Breast epithelium (tissue), 4 donors: ENCODE data around the gene MCL1. TPM values are rescaled to one million over a fixed set of nuclear protein-coding genes. Genes with fewer than 3 reads are reported as not detected.
A peak's percentile ranks its signal among the peaks of the same experiment; 100 is the strongest.

ENCODE experiments used
- DNase-seq, 2 donors: peaks; one replicate each; pipeline ENCODE4 v3.0.0-alpha.2; 2019; ENCODE audit warnings: low spot score in 2 of 2
- H3K27ac ChIP-seq, 2 donors: fragments of 200-600 bp; sonication (generic) in 1 of 2; one replicate each; pipeline ENCODE4 v1.5.1; 2016 to 2019; ENCODE audit warnings: mild to moderate bottlenecking in 1 of 2
- H3K27me3 ChIP-seq, 2 donors: fragments of 200-600 bp; sonication (generic) in 1 of 2; one replicate each; pipeline versions ENCODE4 v1.5.1 to v1.6.0; 2017 to 2019; ENCODE audit warnings: control low read depth in 1 of 2, mild to moderate bottlenecking in 1 of 2
- H3K36me3 ChIP-seq: fragments of 200-600 bp; one replicate; pipeline ENCODE4 v1.5.1; 2019
- H3K4me1 ChIP-seq, 2 donors: fragments of 200-600 bp; sonication (generic); one replicate each; pipeline ENCODE4 v1.5.1; 2016 to 2019; ENCODE audit warnings: control low read depth in 1 of 2
- H3K4me3 ChIP-seq, 3 donors: fragments of 200-600 bp; sonication (generic); 1 replicate in 2 of 3; 2 replicates in 1 of 3; pipeline ENCODE4 v1.5.1; 2016 to 2019; ENCODE audit warnings: mild to moderate bottlenecking in 3 of 3, moderate library complexity in 2 of 3
- H3K9me3 ChIP-seq, 2 donors: fragments of 200-600 bp; sonication (generic) in 1 of 2; one replicate each; pipeline ENCODE4 v1.5.1; 2016 to 2019; ENCODE audit warnings: control low read depth in 1 of 2
- POLR2A ChIP-seq: fragments of 450-650 bp; IDR thresholded peaks from one replicate; pipeline ENCODE4 v1.6.1; 2016; ENCODE audit warnings: antibody characterized with exemption, mild to moderate bottlenecking, moderate library complexity
- POLR2AphosphoS5 ChIP-seq, 3 donors: sonication (generic); formaldehyde crosslinking; IDR thresholded peaks; one replicate each; pipeline ENCODE4 v1.6.1; 2017; ENCODE audit warnings: antibody characterized with exemption in 3 of 3
- intact Hi-C: fragments of 100-400 bp; cut with DNase I; formaldehyde crosslinking; loops from one replicate; pipeline ENCODE4 v1.15.1; 2023; ENCODE audit warnings: low total_unique reads
- total RNA-seq, 3 donors: library from RNA; depleted of rRNA; stranded (reverse); fragments of >200 nt; gene quantifications; one replicate each; pipeline ENCODE4 v1.1.0, GENCODE V29; 2016
- TF ChIP-seq, protein P1 (sequence below), 3 donors: fragments of 450-650 bp; IDR thresholded peaks; one replicate each; pipeline ENCODE4 v1.5.1; 2016 to 2017; ENCODE audit warnings: antibody characterized with exemption in 3 of 3, mild to moderate bottlenecking in 3 of 3, moderate library complexity in 3 of 3

The MCL1 gene
- total RNA-seq, 3 donors from 2014 or later, result 257 to 535 (median 333) TPM

- DNase-seq, result no peak
- Histone ChIP-seq H3K4me3 (no peak overlapping the region), H3K4me1 (peaks cover 0 to 27% of the 10 kb centered on the region in 2 donors), H3K27me3 (no peaks in the 10 kb centered on the region), H3K27ac (peak overlapping the region; percentile 50 to 51), H3K9me3 (no peaks in the 10 kb centered on the region), H3K36me3 (no peaks in the 10 kb centered on the region)
- intact Hi-C loops, result no loop called here
- TF ChIP-seq, protein P1, sequence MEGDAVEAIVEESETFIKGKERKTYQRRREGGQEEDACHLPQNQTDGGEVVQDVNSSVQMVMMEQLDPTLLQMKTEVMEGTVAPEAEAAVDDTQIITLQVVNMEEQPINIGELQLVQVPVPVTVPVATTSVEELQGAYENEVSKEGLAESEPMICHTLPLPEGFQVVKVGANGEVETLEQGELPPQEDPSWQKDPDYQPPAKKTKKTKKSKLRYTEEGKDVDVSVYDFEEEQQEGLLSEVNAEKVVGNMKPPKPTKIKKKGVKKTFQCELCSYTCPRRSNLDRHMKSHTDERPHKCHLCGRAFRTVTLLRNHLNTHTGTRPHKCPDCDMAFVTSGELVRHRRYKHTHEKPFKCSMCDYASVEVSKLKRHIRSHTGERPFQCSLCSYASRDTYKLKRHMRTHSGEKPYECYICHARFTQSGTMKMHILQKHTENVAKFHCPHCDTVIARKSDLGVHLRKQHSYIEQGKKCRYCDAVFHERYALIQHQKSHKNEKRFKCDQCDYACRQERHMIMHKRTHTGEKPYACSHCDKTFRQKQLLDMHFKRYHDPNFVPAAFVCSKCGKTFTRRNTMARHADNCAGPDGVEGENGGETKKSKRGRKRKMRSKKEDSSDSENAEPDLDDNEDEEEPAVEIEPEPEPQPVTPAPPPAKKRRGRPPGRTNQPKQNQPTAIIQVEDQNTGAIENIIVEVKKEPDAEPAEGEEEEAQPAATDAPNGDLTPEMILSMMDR (IDR thresholded peaks at IDR 0.05), result no peak
- TF ChIP-seq POLR2A (no peak), POLR2AphosphoS5 (IDR thresholded peaks at IDR 0.05) (no peak)
These were observed 36.2 kb upstream of the MCL1 start for GRCh38 chr1:150615346-150616201.

DNA sequence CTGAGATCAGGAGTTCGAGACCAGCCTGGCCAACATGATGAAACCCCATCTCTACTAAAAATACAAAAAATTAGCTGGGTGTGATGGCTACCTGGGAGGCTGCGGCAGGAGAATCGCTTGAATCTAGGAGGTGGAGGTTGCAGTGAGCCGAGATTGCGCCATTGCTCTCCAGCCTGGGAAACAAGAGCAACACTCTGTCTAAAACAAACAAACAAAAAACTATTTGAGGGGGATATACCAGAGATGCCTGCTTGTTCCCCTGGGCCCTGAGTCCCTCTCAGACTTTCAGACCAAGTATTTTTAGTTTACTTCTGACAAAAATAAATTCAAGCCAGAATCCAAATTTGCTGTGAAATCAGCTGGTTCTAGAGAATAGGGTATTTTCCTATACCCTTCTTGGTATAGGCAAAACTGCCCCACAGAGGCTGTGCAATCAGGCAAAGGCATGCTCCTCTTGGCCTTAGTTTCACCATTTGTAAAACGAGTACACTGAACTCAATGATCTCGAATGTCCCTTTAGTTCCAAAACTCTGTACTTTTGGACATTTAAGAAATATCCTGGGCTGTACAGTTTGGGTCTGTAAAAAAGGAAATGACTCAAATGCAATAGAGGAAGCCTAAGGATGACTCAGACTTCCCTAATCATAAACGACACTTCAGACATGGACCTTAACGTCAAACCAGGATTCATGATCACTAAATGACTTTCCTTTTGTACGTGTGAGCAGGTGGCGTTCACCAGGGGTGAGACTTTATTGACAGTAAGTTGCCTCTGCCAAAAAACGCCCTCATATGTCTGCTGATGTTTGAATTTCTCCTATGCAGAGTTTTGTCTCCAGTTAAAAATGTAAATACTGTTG, 33.9 kb upstream of the MCL1 start:
- intact Hi-C loops, result no loop called here
- peaks cover 0 to 17% of the 10 kb centered on the region in 2 donors for H3K4me1 ChIP-seq
- H3K27ac ChIP-seq, result peak overlapping the region; percentile 87 to 93
- DNase-seq, result no peak
- no peaks in the 10 kb centered on the region for H3K27me3 ChIP-seq
- no peaks in the 10 kb centered on the region for H3K36me3 ChIP-seq
- TF ChIP-seq POLR2AphosphoS5 (IDR thresholded peaks at IDR 0.05) (no peak), POLR2A (no peak)
- TF ChIP-seq, protein P1 (IDR thresholded peaks at IDR 0.05), result no peak
- peak overlapping the region in 2 of 3 donors; percentile 0 to 13 for H3K4me3 ChIP-seq
- H3K9me3 ChIP-seq, result no peaks in the 10 kb centered on the region

GRCh38 chr1:150612014-150612345, 32.6 kb upstream of the MCL1 start:
- peak overlapping the region in 1 of 3 donors; percentile 17 for H3K4me3 ChIP-seq
- TF ChIP-seq, protein P1 (IDR thresholded peaks at IDR 0.05), result no peak
- TF ChIP-seq POLR2A (no peak), POLR2AphosphoS5 (IDR thresholded peaks at IDR 0.05) (no peak)
- peak overlapping the region; percentile 87 to 93 for H3K27ac ChIP-seq
- intact Hi-C loops, result no loop called here
- no peaks in the 10 kb centered on the region for H3K27me3 ChIP-seq
- H3K9me3 ChIP-seq, result no peaks in the 10 kb centered on the region
- H3K36me3 ChIP-seq, result no peaks in the 10 kb centered on the region
- peaks cover 0 to 17% of the 10 kb centered on the region in 2 donors for H3K4me1 ChIP-seq
- no peak for DNase-seq

DNA sequence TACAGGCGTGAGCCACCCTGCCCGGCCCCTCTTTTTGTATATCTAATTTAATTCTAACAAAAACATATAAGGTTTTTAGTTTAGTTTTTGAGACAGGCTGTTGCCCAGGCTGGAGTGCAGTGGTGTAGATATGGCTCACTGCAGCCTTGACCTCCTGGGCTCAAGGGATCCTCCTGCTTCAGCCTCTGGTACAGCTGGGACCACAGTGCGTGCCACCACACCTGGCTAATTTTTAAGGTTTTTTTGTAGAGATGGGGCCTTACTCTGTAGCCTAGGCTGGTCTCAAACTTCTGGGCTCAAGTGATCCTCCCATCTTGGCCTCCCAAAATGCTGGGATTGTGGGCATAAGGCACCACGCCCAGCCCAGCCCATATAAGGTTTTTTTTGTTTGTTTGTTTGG, 31.2 kb upstream of the MCL1 start:
- Histone ChIP-seq H3K36me3 (no peaks in the 10 kb centered on the region), H3K4me3 (no peak overlapping the region), H3K27me3 (no peaks in the 10 kb centered on the region), H3K4me1 (peaks cover 0 to 17% of the 10 kb centered on the region in 2 donors), H3K27ac (peak overlapping the region; percentile 87 to 93), H3K9me3 (no peaks in the 10 kb centered on the region)
- no peak for DNase-seq
- intact Hi-C loops, result no loop called here
- TF ChIP-seq, protein P1 (IDR thresholded peaks at IDR 0.05), result no peak
- TF ChIP-seq POLR2AphosphoS5 (IDR thresholded peaks at IDR 0.05) (no peak), POLR2A (no peak)
